ENCODE results near the gene GJB4. TPM values are rescaled to one million over a fixed set of nuclear protein-coding genes. Genes with fewer than 3 reads are reported as not detected.
"Not testable (repeated sequence)": the region's sequence is repeated elsewhere in the genome, so short reads cannot be mapped to it uniquely, and the experiment has no call there.

Gene GJB4
- polyA plus RNA-seq, 1 donor from 2014 or later: not detected

DNA sequence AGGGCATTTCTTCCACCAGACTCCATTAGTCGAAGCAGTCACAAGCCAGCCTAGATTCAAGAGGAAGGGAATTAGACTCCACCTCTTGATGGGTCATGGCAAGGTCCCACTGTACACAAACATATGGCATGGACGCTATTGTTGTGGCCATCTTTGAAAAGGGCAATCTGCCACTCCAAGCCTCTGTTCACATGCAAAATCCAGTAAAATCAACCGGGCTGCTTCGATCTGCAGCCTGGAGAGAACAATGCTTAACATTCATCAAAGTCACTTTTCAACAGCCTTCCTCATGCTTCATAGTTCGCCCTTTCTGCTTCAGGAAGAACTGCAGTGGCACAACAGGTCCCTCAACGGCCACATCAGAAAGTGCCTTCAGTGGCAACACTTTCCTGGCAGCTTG is 32.7 kb upstream of the GJB4 start:
- Histone ChIP-seq H2AFZ (ENCODE audit: low read depth, low read length) (no peak overlapping the region), H3K27me3 (ENCODE audit: insufficient read depth, low read depth, low read length) (no peaks in the 10 kb centered on the region), H3K9ac (ENCODE audit: low read length) (no peak overlapping the region), H3K27ac (ENCODE audit: low read length) (no peak overlapping the region), H3K4me2 (ENCODE audit: low read length) (no peak overlapping the region), H3K9me3 (ENCODE audit: low read length) (no peaks in the 10 kb centered on the region), H3K36me3 (ENCODE audit: insufficient read depth, low read length) (no peaks in the 10 kb centered on the region), H4K20me1 (ENCODE audit: insufficient read depth) (no peaks in the 10 kb centered on the region), H3K9me2 (ENCODE audit: insufficient read depth, low read length) (no peaks in the 10 kb centered on the region), H3K79me2 (replicated peaks; ENCODE audit: insufficient read depth, low read length) (no peaks in the 10 kb centered on the region), H3F3A (ENCODE audit: insufficient read depth, low read length, poor library complexity, severe bottlenecking) (no peaks in the 10 kb centered on the region), H3K4me3 (ENCODE audit: low read length) (no peak overlapping the region)
- TF ChIP-seq POLR2AphosphoS5 (IDR thresholded peaks at IDR 0.05) (no peak), EZH2 (IDR thresholded peaks at IDR 0.05; ENCODE audit: borderline replicate concordance, insufficient read depth, low read length, poor library complexity, severe bottlenecking) (no peak), EP300 (conservative IDR thresholded peaks at IDR 0.05; ENCODE audit: poor library complexity, severe bottlenecking) (no peak), TAF1 (IDR thresholded peaks at IDR 0.05; ENCODE audit: low read depth) (no peak)
- TF ChIP-seq, protein P1, sequence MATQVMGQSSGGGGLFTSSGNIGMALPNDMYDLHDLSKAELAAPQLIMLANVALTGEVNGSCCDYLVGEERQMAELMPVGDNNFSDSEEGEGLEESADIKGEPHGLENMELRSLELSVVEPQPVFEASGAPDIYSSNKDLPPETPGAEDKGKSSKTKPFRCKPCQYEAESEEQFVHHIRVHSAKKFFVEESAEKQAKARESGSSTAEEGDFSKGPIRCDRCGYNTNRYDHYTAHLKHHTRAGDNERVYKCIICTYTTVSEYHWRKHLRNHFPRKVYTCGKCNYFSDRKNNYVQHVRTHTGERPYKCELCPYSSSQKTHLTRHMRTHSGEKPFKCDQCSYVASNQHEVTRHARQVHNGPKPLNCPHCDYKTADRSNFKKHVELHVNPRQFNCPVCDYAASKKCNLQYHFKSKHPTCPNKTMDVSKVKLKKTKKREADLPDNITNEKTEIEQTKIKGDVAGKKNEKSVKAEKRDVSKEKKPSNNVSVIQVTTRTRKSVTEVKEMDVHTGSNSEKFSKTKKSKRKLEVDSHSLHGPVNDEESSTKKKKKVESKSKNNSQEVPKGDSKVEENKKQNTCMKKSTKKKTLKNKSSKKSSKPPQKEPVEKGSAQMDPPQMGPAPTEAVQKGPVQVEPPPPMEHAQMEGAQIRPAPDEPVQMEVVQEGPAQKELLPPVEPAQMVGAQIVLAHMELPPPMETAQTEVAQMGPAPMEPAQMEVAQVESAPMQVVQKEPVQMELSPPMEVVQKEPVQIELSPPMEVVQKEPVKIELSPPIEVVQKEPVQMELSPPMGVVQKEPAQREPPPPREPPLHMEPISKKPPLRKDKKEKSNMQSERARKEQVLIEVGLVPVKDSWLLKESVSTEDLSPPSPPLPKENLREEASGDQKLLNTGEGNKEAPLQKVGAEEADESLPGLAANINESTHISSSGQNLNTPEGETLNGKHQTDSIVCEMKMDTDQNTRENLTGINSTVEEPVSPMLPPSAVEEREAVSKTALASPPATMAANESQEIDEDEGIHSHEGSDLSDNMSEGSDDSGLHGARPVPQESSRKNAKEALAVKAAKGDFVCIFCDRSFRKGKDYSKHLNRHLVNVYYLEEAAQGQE (IDR thresholded peaks at IDR 0.05; ENCODE audit: borderline replicate concordance): no peak

DNA sequence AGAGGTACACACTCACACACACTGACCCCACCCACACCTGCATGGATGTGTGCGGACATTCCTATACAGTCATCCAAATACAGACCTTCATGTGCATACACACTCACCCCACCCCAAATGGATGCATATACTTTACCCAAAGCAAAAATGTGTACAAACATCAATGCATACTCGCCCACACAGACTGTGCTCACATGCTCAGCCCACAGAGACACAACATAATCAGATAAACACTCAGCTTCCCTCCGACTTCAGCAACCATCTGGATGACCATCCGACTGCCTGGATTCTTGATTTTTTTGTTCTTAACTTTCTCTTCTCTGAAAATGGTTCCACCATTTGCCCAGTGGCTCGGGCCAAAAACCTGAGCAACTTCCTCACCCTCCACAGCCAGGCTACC is 29.1 kb upstream of the GJB4 start:
- Histone ChIP-seq H4K20me1 (ENCODE audit: insufficient read depth) (no peaks in the 10 kb centered on the region), H3K79me2 (replicated peaks; ENCODE audit: insufficient read depth, low read length) (no peaks in the 10 kb centered on the region), H3K9me3 (ENCODE audit: low read length) (no peaks in the 10 kb centered on the region), H3K27ac (ENCODE audit: low read length) (no peak overlapping the region), H3K9me2 (ENCODE audit: insufficient read depth, low read length) (no peaks in the 10 kb centered on the region), H3K4me2 (ENCODE audit: low read length) (no peak overlapping the region), H3F3A (ENCODE audit: insufficient read depth, low read length, poor library complexity, severe bottlenecking) (no peaks in the 10 kb centered on the region), H3K9ac (ENCODE audit: low read length) (no peak overlapping the region), H3K27me3 (ENCODE audit: insufficient read depth, low read depth, low read length) (no peaks in the 10 kb centered on the region), H3K4me3 (ENCODE audit: low read length) (no peak overlapping the region), H3K36me3 (ENCODE audit: insufficient read depth, low read length) (no peaks in the 10 kb centered on the region), H2AFZ (ENCODE audit: low read depth, low read length) (no peak overlapping the region)
- TF ChIP-seq TAF1 (IDR thresholded peaks at IDR 0.05; ENCODE audit: low read depth) (no peak), POLR2AphosphoS5 (IDR thresholded peaks at IDR 0.05) (no peak), EP300 (conservative IDR thresholded peaks at IDR 0.05; ENCODE audit: poor library complexity, severe bottlenecking) (no peak), EZH2 (IDR thresholded peaks at IDR 0.05; ENCODE audit: borderline replicate concordance, insufficient read depth, low read length, poor library complexity, severe bottlenecking) (no peak), MXI1 (conservative IDR thresholded peaks at IDR 0.05; ENCODE audit: poor library complexity, severe bottlenecking) (no peak)
- TF ChIP-seq, protein P2, sequence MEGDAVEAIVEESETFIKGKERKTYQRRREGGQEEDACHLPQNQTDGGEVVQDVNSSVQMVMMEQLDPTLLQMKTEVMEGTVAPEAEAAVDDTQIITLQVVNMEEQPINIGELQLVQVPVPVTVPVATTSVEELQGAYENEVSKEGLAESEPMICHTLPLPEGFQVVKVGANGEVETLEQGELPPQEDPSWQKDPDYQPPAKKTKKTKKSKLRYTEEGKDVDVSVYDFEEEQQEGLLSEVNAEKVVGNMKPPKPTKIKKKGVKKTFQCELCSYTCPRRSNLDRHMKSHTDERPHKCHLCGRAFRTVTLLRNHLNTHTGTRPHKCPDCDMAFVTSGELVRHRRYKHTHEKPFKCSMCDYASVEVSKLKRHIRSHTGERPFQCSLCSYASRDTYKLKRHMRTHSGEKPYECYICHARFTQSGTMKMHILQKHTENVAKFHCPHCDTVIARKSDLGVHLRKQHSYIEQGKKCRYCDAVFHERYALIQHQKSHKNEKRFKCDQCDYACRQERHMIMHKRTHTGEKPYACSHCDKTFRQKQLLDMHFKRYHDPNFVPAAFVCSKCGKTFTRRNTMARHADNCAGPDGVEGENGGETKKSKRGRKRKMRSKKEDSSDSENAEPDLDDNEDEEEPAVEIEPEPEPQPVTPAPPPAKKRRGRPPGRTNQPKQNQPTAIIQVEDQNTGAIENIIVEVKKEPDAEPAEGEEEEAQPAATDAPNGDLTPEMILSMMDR (IDR thresholded peaks at IDR 0.05; ENCODE audit: poor library complexity, severe bottlenecking): no peak

DNA sequence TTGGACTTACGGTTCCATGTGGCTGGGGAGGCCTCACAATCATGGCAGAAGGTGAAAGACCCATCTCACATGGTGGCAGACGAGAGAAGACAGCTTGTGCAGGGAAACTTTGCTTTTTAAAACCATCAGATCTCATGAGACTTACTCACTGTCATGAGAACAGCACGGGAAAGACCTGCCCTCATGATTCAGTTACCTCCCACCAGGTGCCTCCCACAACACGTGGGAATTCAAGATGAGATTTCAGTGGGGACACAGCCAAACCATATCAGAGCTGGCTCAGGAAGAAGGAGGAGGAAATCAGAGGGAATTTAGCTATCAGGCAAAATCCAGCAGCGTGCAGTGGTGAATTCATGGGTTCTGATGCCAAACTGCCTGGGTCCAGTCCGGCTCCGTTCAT is 26.7 kb upstream of the GJB4 start:
- not testable (repeated sequence) for H3K36me3 ChIP-seq (ENCODE audit: insufficient read depth, low read length); H3K79me2 ChIP-seq (replicated peaks; ENCODE audit: insufficient read depth, low read length); H3K9ac ChIP-seq (ENCODE audit: low read length); H3K9me2 ChIP-seq (ENCODE audit: insufficient read depth, low read length); H3K27me3 ChIP-seq (ENCODE audit: insufficient read depth, low read depth, low read length); H2AFZ ChIP-seq (ENCODE audit: low read depth, low read length); H4K20me1 ChIP-seq (ENCODE audit: insufficient read depth); H3F3A ChIP-seq (ENCODE audit: insufficient read depth, low read length, poor library complexity, severe bottlenecking); H3K4me3 ChIP-seq (ENCODE audit: low read length); H3K4me2 ChIP-seq (ENCODE audit: low read length); H3K9me3 ChIP-seq (ENCODE audit: low read length); H3K27ac ChIP-seq (ENCODE audit: low read length)
